Neuronal stem cell (in vitro differentiated cells): ENCODE measurements around the gene MRFAP1.
"Not testable (repeated sequence)": the region's sequence is repeated elsewhere in the genome, so short reads cannot be mapped to it uniquely, and the experiment has no call there.

Source experiments
- DNase-seq: peaks from one replicate; pipeline ENCODE4 v3.0.0-alpha.2; 2013; ENCODE audit warnings: low spot score
- H2AFZ ChIP-seq: one replicate; pipeline ENCODE4 v1.6.1; 2013; ENCODE audit warnings: mild to moderate bottlenecking, low read length, inconsistent platforms
- H2AK5ac ChIP-seq: 2 replicates; pipeline ENCODE4 v1.6.1; 2013; ENCODE audit warnings: low read depth, mild to moderate bottlenecking, inconsistent platforms, low read length, moderate library complexity, mixed read lengths
- H2BK120ac ChIP-seq: 2 replicates; pipeline ENCODE4 v1.6.1; 2013; ENCODE audit warnings: low read depth, mild to moderate bottlenecking, inconsistent platforms, low read length, moderate library complexity, mixed read lengths
- H2BK12ac ChIP-seq: one replicate; pipeline ENCODE4 v1.6.1; 2013; ENCODE audit warnings: low read length, inconsistent platforms
- H2BK15ac ChIP-seq: 2 replicates; pipeline ENCODE4 v1.6.1; 2013; ENCODE audit warnings: mild to moderate bottlenecking, low read length, inconsistent platforms, mixed read lengths
- H2BK5ac ChIP-seq: one replicate; pipeline ENCODE4 v1.6.1; 2013; ENCODE audit warnings: inconsistent platforms, mild to moderate bottlenecking, low read length, moderate library complexity
- H3K14ac ChIP-seq: one replicate; pipeline ENCODE4 v1.6.1; 2013; ENCODE audit warnings: low read length, inconsistent platforms
- H3K18ac ChIP-seq: 2 replicates; pipeline ENCODE4 v1.6.1; 2013; ENCODE audit warnings: low read length, inconsistent platforms
- H3K23ac ChIP-seq: 2 replicates; pipeline ENCODE4 v1.6.1; 2013; ENCODE audit warnings: low read depth, mild to moderate bottlenecking, mixed read lengths, low read length, inconsistent platforms; ENCODE audit not compliant: poor library complexity
- H3K27ac ChIP-seq: replicated peaks from 3 replicates; pipeline ENCODE4 v1.5.1; 2013; ENCODE audit warnings: low read length, inconsistent platforms
- H3K27me3 ChIP-seq, 3 experiments: 2 replicates each; pipeline ENCODE4 v1.6.1; 2013; ENCODE audit warnings: low read length in 3 of 3, mild to moderate bottlenecking in 2 of 3, inconsistent platforms in 1 of 3, low read depth in 1 of 3, mixed read lengths in 1 of 3, moderate library complexity in 1 of 3; ENCODE audit not compliant: control insufficient read depth in 3 of 3, insufficient read depth in 3 of 3
- H3K36me3 ChIP-seq, 2 donors: replicated peaks in 1 of 2; 2 replicates each; pipeline ENCODE4 v1.6.1; 2013; ENCODE audit warnings: low read length in 2 of 2; ENCODE audit not compliant: control insufficient read depth in 2 of 2, insufficient read depth in 2 of 2
- H3K4ac ChIP-seq: 2 replicates; pipeline ENCODE4 v1.6.1; 2013; ENCODE audit warnings: inconsistent platforms, mild to moderate bottlenecking, low read length, moderate library complexity
- H3K4me1 ChIP-seq, 2 donors: 1 replicate in 1 of 2; 2 replicates in 1 of 2; pipeline ENCODE4 v1.6.1; 2013; ENCODE audit warnings: low read length in 2 of 2, low read depth in 1 of 2; ENCODE audit not compliant: control insufficient read depth in 2 of 2, insufficient read depth in 1 of 2
- H3K4me2 ChIP-seq: one replicate; pipeline ENCODE4 v1.6.1; 2013; ENCODE audit warnings: mild to moderate bottlenecking, low read length, inconsistent platforms; ENCODE audit not compliant: insufficient read depth, poor library complexity, severe bottlenecking
- H3K4me3 ChIP-seq, 2 donors: 2 replicates each; pipeline ENCODE4 v1.5.1; 2013; ENCODE audit warnings: low read length in 2 of 2, mild to moderate bottlenecking in 2 of 2, inconsistent platforms in 1 of 2, moderate library complexity in 1 of 2
- H3K79me1 ChIP-seq: one replicate; pipeline ENCODE4 v1.6.1; 2013; ENCODE audit warnings: low read depth, mild to moderate bottlenecking, inconsistent platforms, low read length, moderate library complexity
- H3K9ac ChIP-seq: one replicate; pipeline ENCODE4 v1.6.1; 2013; ENCODE audit warnings: mild to moderate bottlenecking, low read depth, low read length, inconsistent platforms; ENCODE audit not compliant: poor library complexity
- H3K9me3 ChIP-seq, 2 donors: replicated peaks in 1 of 2; 2 replicates each; pipeline versions ENCODE3 to v1.6.1; 2013; ENCODE audit warnings: low read length in 2 of 2, mild to moderate bottlenecking in 2 of 2, inconsistent platforms in 1 of 2, low read depth in 1 of 2, mixed read lengths in 1 of 2, moderate library complexity in 1 of 2; ENCODE audit not compliant: control insufficient read depth in 2 of 2, insufficient read depth in 1 of 2
- H4K8ac ChIP-seq: one replicate; pipeline ENCODE4 v1.6.1; 2013; ENCODE audit warnings: low read depth, mild to moderate bottlenecking, inconsistent platforms, low read length, moderate library complexity
- H4K91ac ChIP-seq: one replicate; pipeline ENCODE4 v1.6.1; 2013; ENCODE audit warnings: low read length, low read depth, mild to moderate bottlenecking, inconsistent platforms; ENCODE audit not compliant: poor library complexity
- WGBS, 2 donors: extraction: QIAGEN DNeasy Blood & Tissue Kit; methylation state at CpG; one replicate each; pipeline ENCODE4 v1.1.7; 2013; ENCODE audit warnings: missing lambda C conversion rate in 2 of 2, mixed read lengths in 1 of 2; ENCODE audit not compliant: insufficient read length in 2 of 2, insufficient replicate concordance in 1 of 2; ENCODE audit errors: extremely low coverage in 2 of 2; 5-methylcytosine and 5-hydroxymethylcytosine counted together

MRFAP1 gene

GRCh38 chr4:6649216-6649615 lies 8.7 kb downstream of the MRFAP1 start:
- no peak overlapping the region for H2AK5ac ChIP-seq
- H3K4me3 ChIP-seq: no peak overlapping the region
- H2BK120ac ChIP-seq: no peak overlapping the region
- no peak overlapping the region for H3K14ac ChIP-seq
- no peaks in the 10 kb centered on the region for H3K27me3 ChIP-seq
- no peak for DNase-seq
- WGBS, 2 donors: no CpG with 5 or more reads among the region's 8 CpGs
- peaks cover 0 to 3% of the 10 kb centered on the region in 2 donors for H3K9me3 ChIP-seq
- H3K23ac ChIP-seq: no peak overlapping the region
- H3K4me1 ChIP-seq: no peaks in the 10 kb centered on the region
- H3K18ac ChIP-seq: no peak overlapping the region
- no peak overlapping the region for H2BK5ac ChIP-seq
- no peak overlapping the region for H4K8ac ChIP-seq
- no peak overlapping the region for H3K4me2 ChIP-seq
- H3K79me1 ChIP-seq: no peaks in the 10 kb centered on the region
- no peak overlapping the region for H3K9ac ChIP-seq
- no peak overlapping the region for H2AFZ ChIP-seq
- no peak overlapping the region for H2BK15ac ChIP-seq
- H3K36me3 ChIP-seq: no peaks in the 10 kb centered on the region
- H4K91ac ChIP-seq: no peak overlapping the region
- H3K4ac ChIP-seq: no peak overlapping the region
- no peak overlapping the region for H2BK12ac ChIP-seq
- no peak overlapping the region for H3K27ac ChIP-seq

- not testable (repeated sequence) for H3K18ac ChIP-seq, H3K4me3 ChIP-seq, H2AK5ac ChIP-seq, H3K4me1 ChIP-seq, H2BK120ac ChIP-seq, H3K4me2 ChIP-seq, H3K9me3 ChIP-seq, H3K4ac ChIP-seq, H3K9ac ChIP-seq, H3K79me1 ChIP-seq, H2BK15ac ChIP-seq, H3K27me3 ChIP-seq, H4K8ac ChIP-seq, H3K23ac ChIP-seq, H3K36me3 ChIP-seq, H2AFZ ChIP-seq, H3K27ac ChIP-seq, H2BK5ac ChIP-seq, DNase-seq, H2BK12ac ChIP-seq, H3K14ac ChIP-seq, H4K91ac ChIP-seq
- no CpG with 5 or more reads among the region's 3 CpGs for WGBS, 2 donors
These were observed 13.7 kb downstream of the MRFAP1 start for GRCh38 chr4:6654211-6654610.

- H3K4me2 ChIP-seq, H2BK5ac ChIP-seq, H2AK5ac ChIP-seq, H3K4me3 ChIP-seq, H2BK120ac ChIP-seq, DNase-seq, H3K4me1 ChIP-seq, H3K14ac ChIP-seq, H4K8ac ChIP-seq, H3K4ac ChIP-seq, H2BK15ac ChIP-seq, H3K27ac ChIP-seq, H4K91ac ChIP-seq, H2BK12ac ChIP-seq, H3K9ac ChIP-seq, H3K9me3 ChIP-seq, H3K79me1 ChIP-seq, H3K18ac ChIP-seq, H2AFZ ChIP-seq, H3K36me3 ChIP-seq, H3K23ac ChIP-seq, H3K27me3 ChIP-seq: not testable (repeated sequence)
- WGBS, 2 donors: no CpG with 5 or more reads among the region's 2 CpGs
These were observed 14.8 kb downstream of the MRFAP1 start for GRCh38 chr4:6655291-6655690.

- peaks cover 0 to 1% of the 10 kb centered on the region in 2 donors for H3K4me1 ChIP-seq
- H3K9ac ChIP-seq: no peak overlapping the region
- no peak overlapping the region for H3K4me2 ChIP-seq
- no peak overlapping the region for H4K91ac ChIP-seq
- no peak overlapping the region for H2BK120ac ChIP-seq
- WGBS, 2 donors: no CpG with 5 or more reads among the region's 5 CpGs
- H2BK12ac ChIP-seq: no peak overlapping the region
- no peak overlapping the region for H2AK5ac ChIP-seq
- H3K14ac ChIP-seq: no peak overlapping the region
- peaks cover 0 to 7% (median 2%) of the 10 kb centered on the region in 3 experiments for H3K27me3 ChIP-seq
- H3K4me3 ChIP-seq: no peak overlapping the region
- no peak overlapping the region for H2BK5ac ChIP-seq
- H4K8ac ChIP-seq: no peak overlapping the region
- no peak overlapping the region for H3K27ac ChIP-seq
- no peak overlapping the region for H3K4ac ChIP-seq
- H2BK15ac ChIP-seq: no peak overlapping the region
- H2AFZ ChIP-seq: no peak overlapping the region
- H3K23ac ChIP-seq: no peak overlapping the region
- H3K79me1 ChIP-seq: no peaks in the 10 kb centered on the region
- H3K18ac ChIP-seq: no peak overlapping the region
- no peaks in the 10 kb centered on the region for H3K36me3 ChIP-seq
- H3K9me3 ChIP-seq: no peaks in the 10 kb centered on the region
- DNase-seq: no peak
These were observed 15.4 kb downstream of the MRFAP1 start for GRCh38 chr4:6655924-6656323.
